Measurements from ENCODE around the gene TARBP1.

Gene TARBP1

GRCh38 chr1:234478152-234478480 is 863 bp downstream of the TARBP1 start:
- Histone ChIP-seq H3K4me1 (ENCODE audit: control insufficient read depth, insufficient read depth, low read length) (peaks cover 22% of the 10 kb centered on the region), H3K27ac (ENCODE audit: low read depth, low read length) (no peak overlapping the region), H3K4me3 (ENCODE audit: low read depth, low read length) (peak overlapping the region; percentile 66), H3K36me3 (ENCODE audit: control insufficient read depth, insufficient read depth, low read length) (no peaks in the 10 kb centered on the region), H3K27me3 (ENCODE audit: control insufficient read depth, insufficient read depth, low read length) (peaks cover 15% of the 10 kb centered on the region), H3K9ac (ENCODE audit: low read length) (peak overlapping the region; percentile 81), H3K9me3 (ENCODE audit: control insufficient read depth, insufficient read depth, low read depth, low read length) (no peaks in the 10 kb centered on the region)

DNA sequence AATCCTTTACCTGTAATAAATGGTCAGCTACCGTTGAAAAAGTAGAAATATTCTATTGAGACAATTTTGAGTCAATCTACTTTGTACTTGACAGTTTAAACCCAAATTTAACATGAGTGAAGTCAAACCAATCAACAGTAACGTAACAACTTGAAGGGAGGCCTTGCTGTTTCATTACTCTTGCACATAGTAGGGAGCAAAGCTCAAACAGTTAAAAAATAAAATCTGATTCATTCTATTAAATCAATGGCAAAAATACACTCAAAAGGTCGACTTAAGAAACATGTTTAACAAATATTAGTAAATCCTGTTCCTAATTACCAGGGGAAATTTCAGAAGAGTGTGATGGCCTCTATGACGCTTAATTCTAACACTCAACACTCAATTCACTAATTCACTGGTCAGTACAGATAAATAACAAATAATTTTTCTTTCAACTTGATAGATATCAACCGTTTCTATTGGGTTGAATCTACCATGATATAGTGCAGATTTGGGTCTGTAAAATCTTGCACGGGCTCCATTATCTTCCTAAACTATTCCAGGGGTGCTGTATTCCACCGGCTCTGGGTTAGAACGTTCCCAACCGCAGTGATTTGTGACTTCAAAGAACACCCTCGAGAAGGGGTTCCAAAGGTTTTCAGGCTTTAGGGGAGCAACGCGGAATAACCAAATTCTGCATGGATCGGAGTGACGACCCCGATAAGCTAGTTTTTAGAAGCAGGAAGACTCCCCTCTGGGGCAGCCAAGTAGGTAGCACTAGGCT is 1.4 kb downstream of the TARBP1 start:
- Histone ChIP-seq H3K4me3 (ENCODE audit: low read depth, low read length) (peak overlapping the region; percentile 66), H3K27ac (ENCODE audit: low read depth, low read length) (no peak overlapping the region), H3K27me3 (ENCODE audit: control insufficient read depth, insufficient read depth, low read length) (peaks cover 10% of the 10 kb centered on the region), H3K9me3 (ENCODE audit: control insufficient read depth, insufficient read depth, low read depth, low read length) (no peaks in the 10 kb centered on the region), H3K4me1 (ENCODE audit: control insufficient read depth, insufficient read depth, low read length) (peaks cover 22% of the 10 kb centered on the region), H3K9ac (ENCODE audit: low read length) (peak overlapping the region; percentile 81), H3K36me3 (ENCODE audit: control insufficient read depth, insufficient read depth, low read length) (no peaks in the 10 kb centered on the region)

GRCh38 chr1:234476172-234476571 is 2.8 kb downstream of the TARBP1 start:
- peaks cover 22% of the 10 kb centered on the region for H3K4me1 ChIP-seq (ENCODE audit: control insufficient read depth, insufficient read depth, low read length)
- no peak overlapping the region for H3K27ac ChIP-seq (ENCODE audit: low read depth, low read length)
- H3K36me3 ChIP-seq (ENCODE audit: control insufficient read depth, insufficient read depth, low read length), result no peaks in the 10 kb centered on the region
- no peak overlapping the region for H3K4me3 ChIP-seq (ENCODE audit: low read depth, low read length)
- no peaks in the 10 kb centered on the region for H3K9me3 ChIP-seq (ENCODE audit: control insufficient read depth, insufficient read depth, low read depth, low read length)
- no peak overlapping the region for H3K9ac ChIP-seq (ENCODE audit: low read length)
- H3K27me3 ChIP-seq (ENCODE audit: control insufficient read depth, insufficient read depth, low read length), result no peaks in the 10 kb centered on the region

- Histone ChIP-seq H3K4me1 (ENCODE audit: control insufficient read depth, insufficient read depth, low read length) (peaks cover 22% of the 10 kb centered on the region), H3K4me3 (ENCODE audit: low read depth, low read length) (no peak overlapping the region; the same call in 1 of the 2 replicates), H3K9me3 (ENCODE audit: control insufficient read depth, insufficient read depth, low read depth, low read length) (no peaks in the 10 kb centered on the region), H3K27me3 (ENCODE audit: control insufficient read depth, insufficient read depth, low read length) (no peaks in the 10 kb centered on the region), H3K36me3 (ENCODE audit: control insufficient read depth, insufficient read depth, low read length) (peaks cover 2% of the 10 kb centered on the region; the same call in 1 of the 2 replicates), H3K9ac (ENCODE audit: low read length) (no peak overlapping the region), H3K27ac (ENCODE audit: low read depth, low read length) (no peak overlapping the region)
Measured at GRCh38 chr1:234475167-234475793, 3.7 kb downstream of the TARBP1 start.

DNA sequence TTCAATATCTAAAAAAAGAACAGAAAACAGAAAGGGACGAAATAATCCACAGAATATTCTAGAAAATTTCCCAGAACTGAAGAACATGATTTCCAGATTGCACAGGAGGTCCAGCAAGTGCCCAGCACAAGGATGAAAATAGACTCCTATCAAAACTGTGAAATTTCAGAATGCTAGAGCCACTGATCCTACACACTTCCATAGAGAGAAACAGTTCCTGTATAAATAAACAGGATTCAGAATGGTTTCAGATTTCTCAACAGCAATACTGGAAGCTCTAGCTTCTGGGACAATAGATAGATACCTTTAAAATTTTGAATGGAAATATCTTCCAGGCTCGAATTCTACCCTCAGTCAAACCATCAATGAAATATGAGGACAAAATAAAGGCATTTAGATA is 4.6 kb downstream of the TARBP1 start:
- H3K36me3 ChIP-seq (ENCODE audit: control insufficient read depth, insufficient read depth, low read length), result peaks cover 4% of the 10 kb centered on the region; the same call in 1 of the 2 replicates
- no peak overlapping the region for H3K4me3 ChIP-seq (ENCODE audit: low read depth, low read length)
- peaks cover 22% of the 10 kb centered on the region for H3K4me1 ChIP-seq (ENCODE audit: control insufficient read depth, insufficient read depth, low read length)
- no peak overlapping the region for H3K27ac ChIP-seq (ENCODE audit: low read depth, low read length)
- no peaks in the 10 kb centered on the region for H3K9me3 ChIP-seq (ENCODE audit: control insufficient read depth, insufficient read depth, low read depth, low read length)
- no peak overlapping the region for H3K9ac ChIP-seq (ENCODE audit: low read length)
- no peaks in the 10 kb centered on the region for H3K27me3 ChIP-seq (ENCODE audit: control insufficient read depth, insufficient read depth, low read length)

- Histone ChIP-seq H3K4me3 (ENCODE audit: low read depth, low read length) (no peak overlapping the region), H3K9ac (ENCODE audit: low read length) (no peak overlapping the region), H3K4me1 (ENCODE audit: control insufficient read depth, insufficient read depth, low read length) (peaks cover 22% of the 10 kb centered on the region), H3K36me3 (ENCODE audit: control insufficient read depth, insufficient read depth, low read length) (peaks cover 4% of the 10 kb centered on the region; the same call in 1 of the 2 replicates), H3K9me3 (ENCODE audit: control insufficient read depth, insufficient read depth, low read depth, low read length) (no peaks in the 10 kb centered on the region), H3K27ac (ENCODE audit: low read depth, low read length) (no peak overlapping the region), H3K27me3 (ENCODE audit: control insufficient read depth, insufficient read depth, low read length) (no peaks in the 10 kb centered on the region)
Measured at GRCh38 chr1:234473118-234473517, 5.9 kb downstream of the TARBP1 start.

- no peaks in the 10 kb centered on the region for H3K9me3 ChIP-seq (ENCODE audit: control insufficient read depth, insufficient read depth, low read depth, low read length)
- no peak overlapping the region for H3K27ac ChIP-seq (ENCODE audit: low read depth, low read length)
- H3K9ac ChIP-seq (ENCODE audit: low read length), result no peak overlapping the region
- H3K4me3 ChIP-seq (ENCODE audit: low read depth, low read length), result no peak overlapping the region
- H3K4me1 ChIP-seq (ENCODE audit: control insufficient read depth, insufficient read depth, low read length), result no peaks in the 10 kb centered on the region; the same call in 1 of the 2 replicates
- H3K36me3 ChIP-seq (ENCODE audit: control insufficient read depth, insufficient read depth, low read length), result peaks cover 26% of the 10 kb centered on the region
- no peaks in the 10 kb centered on the region for H3K27me3 ChIP-seq (ENCODE audit: control insufficient read depth, insufficient read depth, low read length)
Measured at GRCh38 chr1:234469376-234469775, 9.6 kb downstream of the TARBP1 start.

GRCh38 chr1:234468580-234468979 is 10.4 kb downstream of the TARBP1 start:
- Histone ChIP-seq H3K36me3 (ENCODE audit: control insufficient read depth, insufficient read depth, low read length) (peaks cover 28% of the 10 kb centered on the region), H3K27ac (ENCODE audit: low read depth, low read length) (no peak overlapping the region), H3K4me3 (ENCODE audit: low read depth, low read length) (no peak overlapping the region), H3K9ac (ENCODE audit: low read length) (no peak overlapping the region), H3K27me3 (ENCODE audit: control insufficient read depth, insufficient read depth, low read length) (no peaks in the 10 kb centered on the region), H3K4me1 (ENCODE audit: control insufficient read depth, insufficient read depth, low read length) (no peaks in the 10 kb centered on the region; the same call in 1 of the 2 replicates), H3K9me3 (ENCODE audit: control insufficient read depth, insufficient read depth, low read depth, low read length) (no peaks in the 10 kb centered on the region)

DNA sequence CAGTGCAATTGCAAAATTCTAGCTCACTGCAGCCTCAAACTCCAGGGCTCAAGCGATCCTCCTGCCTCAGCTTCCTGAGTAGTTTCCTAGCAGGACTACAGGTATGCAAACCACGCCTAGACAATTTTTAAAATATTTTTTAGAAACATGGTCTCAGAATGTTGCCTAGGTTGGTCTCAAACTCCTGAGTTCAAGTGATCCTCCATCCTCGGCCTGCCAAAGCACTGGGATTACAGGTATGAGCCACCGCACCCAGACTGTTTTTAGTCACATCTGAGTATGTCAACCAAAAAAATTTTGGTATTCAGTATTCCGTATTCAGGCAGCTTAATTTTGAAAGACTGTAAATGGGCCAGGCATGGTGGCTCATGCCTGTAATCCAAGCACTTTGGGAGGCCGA is 11.2 kb downstream of the TARBP1 start:
- Histone ChIP-seq H3K36me3 (ENCODE audit: control insufficient read depth, insufficient read depth, low read length) (peaks cover 35% of the 10 kb centered on the region), H3K9ac (ENCODE audit: low read length) (no peak overlapping the region), H3K4me1 (ENCODE audit: control insufficient read depth, insufficient read depth, low read length) (no peaks in the 10 kb centered on the region), H3K27ac (ENCODE audit: low read depth, low read length) (no peak overlapping the region), H3K27me3 (ENCODE audit: control insufficient read depth, insufficient read depth, low read length) (no peaks in the 10 kb centered on the region), H3K4me3 (ENCODE audit: low read depth, low read length) (no peak overlapping the region), H3K9me3 (ENCODE audit: control insufficient read depth, insufficient read depth, low read depth, low read length) (no peaks in the 10 kb centered on the region)

DNA sequence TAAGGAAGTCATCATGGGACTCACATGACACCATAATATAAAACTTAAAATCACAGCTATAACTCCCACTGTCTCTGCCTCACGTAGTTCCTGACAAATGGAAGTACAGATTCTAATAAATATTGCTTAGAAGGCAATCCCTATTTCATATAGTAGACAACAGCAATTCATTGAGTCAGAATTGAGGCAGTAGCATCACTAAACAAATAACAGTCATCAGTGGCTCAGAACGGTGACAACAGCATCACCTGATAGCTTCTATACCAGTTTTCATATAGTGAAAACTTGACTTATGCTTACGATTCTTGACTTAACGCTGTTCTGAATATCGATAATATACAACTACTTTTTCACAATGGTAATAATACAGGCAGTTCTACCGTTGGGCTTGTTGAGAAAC is 12.0 kb downstream of the TARBP1 start:
- Histone ChIP-seq H3K27ac (ENCODE audit: low read depth, low read length) (no peak overlapping the region), H3K36me3 (ENCODE audit: control insufficient read depth, insufficient read depth, low read length) (peaks cover 38% of the 10 kb centered on the region)

GRCh38 chr1:234463749-234464148 is 15.2 kb downstream of the TARBP1 start:
- Histone ChIP-seq H3K4me1 (ENCODE audit: control insufficient read depth, insufficient read depth, low read length) (no peaks in the 10 kb centered on the region), H3K27ac (ENCODE audit: low read depth, low read length) (no peak overlapping the region), H3K4me3 (ENCODE audit: low read depth, low read length) (no peak overlapping the region), H3K9me3 (ENCODE audit: control insufficient read depth, insufficient read depth, low read depth, low read length) (no peaks in the 10 kb centered on the region), H3K9ac (ENCODE audit: low read length) (no peak overlapping the region), H3K36me3 (ENCODE audit: control insufficient read depth, insufficient read depth, low read length) (peaks cover 42% of the 10 kb centered on the region), H3K27me3 (ENCODE audit: control insufficient read depth, insufficient read depth, low read length) (no peaks in the 10 kb centered on the region)

More for the DNA sequence above, 12.0 kb downstream of the TARBP1 start:
- no peaks in the 10 kb centered on the region for H3K9me3 ChIP-seq (ENCODE audit: control insufficient read depth, insufficient read depth, low read depth, low read length)
- H3K27me3 ChIP-seq (ENCODE audit: control insufficient read depth, insufficient read depth, low read length), result no peaks in the 10 kb centered on the region
- H3K4me1 ChIP-seq (ENCODE audit: control insufficient read depth, insufficient read depth, low read length), result no peaks in the 10 kb centered on the region
- no peak overlapping the region for H3K4me3 ChIP-seq (ENCODE audit: low read depth, low read length)
- H3K9ac ChIP-seq (ENCODE audit: low read length), result no peak overlapping the region
